Kidney epithelial cell (primary cell): ENCODE results near the gene FLCN. TPM values are rescaled to one million over a fixed set of nuclear protein-coding genes. Genes with fewer than 3 reads are reported as not detected.

Source experiments
- DNase-seq: peaks from one replicate; pipeline ENCODE4 v3.0.0-alpha.2; 2010; ENCODE audit warnings: low read depth
- H3K27me3 ChIP-seq: 2 replicates; pipeline ENCODE4 v1.6.0; 2011; ENCODE audit warnings: low read length; ENCODE audit not compliant: control insufficient read depth, insufficient read depth
- H3K36me3 ChIP-seq: 2 replicates; pipeline ENCODE4 v1.5.1; 2011; ENCODE audit warnings: low read length; ENCODE audit not compliant: control insufficient read depth, insufficient read depth
- H3K4me3 ChIP-seq: 2 replicates; pipeline ENCODE4 v1.5.1; 2011; ENCODE audit warnings: low read depth, mild to moderate bottlenecking, control low read depth, low read length
- CTCF ChIP-seq: IDR thresholded peaks from 2 replicates; pipeline ENCODE4 v1.5.1; 2011; ENCODE audit warnings: mild to moderate bottlenecking, moderate library complexity, low read length, control low read depth, inconsistent platforms; ENCODE audit not compliant: insufficient read depth, poor library complexity, severe bottlenecking
- total RNA-seq: library from RNA; depleted of rRNA; stranded (reverse); fragments of >200 nt; gene quantifications from 2 replicates; pipeline ENCODE4 v1.2.3, GENCODE V29; 2015

Gene FLCN
- total RNA-seq, 1 donor from 2014 or later = 61.0 TPM

GRCh38 chr17:17166446-17166845, 70.5 kb downstream of the FLCN start:
- DNase-seq = no peak
- no peak for TF ChIP-seq CTCF
- no peak overlapping the region for H3K4me3 ChIP-seq
- no peaks in the 10 kb centered on the region for H3K27me3 ChIP-seq
- peaks cover 7% of the 10 kb centered on the region for H3K36me3 ChIP-seq

- H3K36me3 ChIP-seq = peaks cover 7% of the 10 kb centered on the region
- H3K4me3 ChIP-seq = no peak overlapping the region
- no peaks in the 10 kb centered on the region for H3K27me3 ChIP-seq
- TF ChIP-seq CTCF = no peak
- DNase-seq = no peak
Measured at GRCh38 chr17:17165666-17166308, 71.2 kb downstream of the FLCN start.

GRCh38 chr17:17164676-17165075, 72.3 kb downstream of the FLCN start:
- no peak for DNase-seq
- no peak for TF ChIP-seq CTCF
- Histone ChIP-seq H3K27me3 (no peaks in the 10 kb centered on the region), H3K36me3 (peaks cover 7% of the 10 kb centered on the region), H3K4me3 (no peak overlapping the region)

- DNase-seq = no peak
- Histone ChIP-seq H3K27me3 (no peaks in the 10 kb centered on the region), H3K36me3 (peaks cover 7% of the 10 kb centered on the region), H3K4me3 (no peak overlapping the region)
- no peak for TF ChIP-seq CTCF
Measured at GRCh38 chr17:17164156-17164555, 72.8 kb downstream of the FLCN start.

Other genes starting within 250 kb of the FLCN start
- gene MPRIP, start 194.7 kb downstream of the FLCN start, total RNA-seq = 99.6 and 135 TPM in 2 replicates
- 4.8 and 9.7 TPM in 2 replicates for gene PLD6, start 30.8 kb downstream of the FLCN start, total RNA-seq
- 66.6 and 68.5 TPM in 2 replicates for gene COPS3, start 44.1 kb upstream of the FLCN start, total RNA-seq
- gene NT5M, start 66.2 kb upstream of the FLCN start, total RNA-seq = 3.8 and 4.9 TPM in 2 replicates
- 11.9 and 16.8 TPM in 2 replicates for gene MED9, start 239.8 kb upstream of the FLCN start, total RNA-seq